Measurements from ENCODE around the gene SLC22A7.

DNA sequence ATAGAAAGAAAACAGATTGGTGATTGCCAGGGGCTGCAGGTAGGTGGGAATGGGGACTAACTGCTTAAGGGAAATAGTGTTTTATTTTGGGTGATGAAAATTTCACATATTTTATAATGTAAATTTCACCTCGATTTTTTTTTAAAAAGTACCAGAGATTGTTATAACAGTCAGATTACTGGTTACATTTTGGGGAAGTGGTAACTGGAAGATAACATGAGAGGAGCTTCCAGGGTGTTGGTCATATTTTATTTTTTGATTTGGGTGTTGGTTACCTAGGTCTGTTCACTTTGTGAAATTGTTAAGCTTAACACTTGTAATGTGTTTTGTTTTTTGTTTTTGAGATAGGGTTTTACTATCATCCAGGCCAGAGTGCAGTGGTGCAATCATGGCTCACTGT, 27.8 kb downstream of the SLC22A7 start:
- TF ChIP-seq, protein P1, sequence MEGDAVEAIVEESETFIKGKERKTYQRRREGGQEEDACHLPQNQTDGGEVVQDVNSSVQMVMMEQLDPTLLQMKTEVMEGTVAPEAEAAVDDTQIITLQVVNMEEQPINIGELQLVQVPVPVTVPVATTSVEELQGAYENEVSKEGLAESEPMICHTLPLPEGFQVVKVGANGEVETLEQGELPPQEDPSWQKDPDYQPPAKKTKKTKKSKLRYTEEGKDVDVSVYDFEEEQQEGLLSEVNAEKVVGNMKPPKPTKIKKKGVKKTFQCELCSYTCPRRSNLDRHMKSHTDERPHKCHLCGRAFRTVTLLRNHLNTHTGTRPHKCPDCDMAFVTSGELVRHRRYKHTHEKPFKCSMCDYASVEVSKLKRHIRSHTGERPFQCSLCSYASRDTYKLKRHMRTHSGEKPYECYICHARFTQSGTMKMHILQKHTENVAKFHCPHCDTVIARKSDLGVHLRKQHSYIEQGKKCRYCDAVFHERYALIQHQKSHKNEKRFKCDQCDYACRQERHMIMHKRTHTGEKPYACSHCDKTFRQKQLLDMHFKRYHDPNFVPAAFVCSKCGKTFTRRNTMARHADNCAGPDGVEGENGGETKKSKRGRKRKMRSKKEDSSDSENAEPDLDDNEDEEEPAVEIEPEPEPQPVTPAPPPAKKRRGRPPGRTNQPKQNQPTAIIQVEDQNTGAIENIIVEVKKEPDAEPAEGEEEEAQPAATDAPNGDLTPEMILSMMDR (IDR thresholded peaks at IDR 0.05) = no peak
- TF ChIP-seq POLR2AphosphoS5 (IDR thresholded peaks at IDR 0.05) = no peak
